Measurements from ENCODE around the gene RAB3D.

RAB3D gene

GRCh38 chr19:11296264-11296663 lies 43.2 kb downstream of the RAB3D start:
- H3K27ac ChIP-seq (ENCODE audit: insufficient read depth in 1 of 2, low read depth in 1 of 2, low read length in 2 of 2, poor library complexity in 1 of 2, severe bottlenecking in 2 of 2): no peak overlapping the region
- 92% methylated on average over 6 of the region's 7 CpGs for WGBS (ENCODE audit: insufficient coverage)
- H3K4me1 ChIP-seq (ENCODE audit: control extremely low read depth in 1 of 4, control insufficient read depth in 4 of 4, insufficient read depth in 4 of 4, low read length in 3 of 4): peaks cover 4 to 36% (median 34%) of the 10 kb centered on the region in 4 experiments
- H3K9me3 ChIP-seq (ENCODE audit: control extremely low read depth in 1 of 5, control insufficient read depth in 4 of 5, insufficient read depth in 2 of 5, low read depth in 1 of 5, low read length in 4 of 5): peaks cover 0 to 2% (median 0%) of the 10 kb centered on the region in 5 experiments
- POLR2A ChIA-PET: interaction anchor here (1.2 to 1.3 kb wide), 2 partner anchors 26 to 29 kb away, joined by 4 to 5 read pairs; no protein-coding TSS in a partner anchor
- CTCF ChIA-PET: interaction anchor here (1.2 to 2.2 kb wide), 10 partner anchors 10 to 150 kb away, joined by 3 to 10 read pairs (median 5); partner anchors contain the start of genes CCDC159, RAB3D and TMEM205
- H3K27me3 ChIP-seq (replicated peaks in 2 of 5; ENCODE audit: control insufficient read depth in 4 of 5, insufficient read depth in 5 of 5, low read length in 4 of 5): peaks cover 0 to 4% (median 0%) of the 10 kb centered on the region in 5 experiments
- DNase-seq: no peak
- no peaks in the 10 kb centered on the region for H3K36me3 ChIP-seq (ENCODE audit: control insufficient read depth in 4 of 4, insufficient read depth in 4 of 4, low read length in 3 of 4)
- no peak overlapping the region for H3K4me3 ChIP-seq (ENCODE audit: control insufficient read depth in 1 of 7, extremely low read depth in 1 of 7, insufficient read depth in 4 of 7, low read depth in 2 of 7, low read length in 6 of 7)

GRCh38 chr19:11295665-11296245 lies 43.7 kb downstream of the RAB3D start, which contains the start of gene TSPAN16:
TSPAN16 (plus strand) TSS chr19:11296160; CDS start chr19:11296298, 138 bp downstream.
- 94% methylated on average over 7 of the region's 8 CpGs for WGBS (ENCODE audit: insufficient coverage)
- Histone ChIP-seq H3K4me3 (ENCODE audit: control insufficient read depth in 1 of 7, extremely low read depth in 1 of 7, insufficient read depth in 4 of 7, low read depth in 2 of 7, low read length in 6 of 7) (no peak within 1 kb of the TSS), H3K27ac (ENCODE audit: insufficient read depth in 1 of 2, low read depth in 1 of 2, low read length in 2 of 2, poor library complexity in 1 of 2, severe bottlenecking in 2 of 2) (no peak within 1 kb of the TSS), H3K4me1 (ENCODE audit: control extremely low read depth in 1 of 4, control insufficient read depth in 4 of 4, insufficient read depth in 4 of 4, low read length in 3 of 4) (peaks cover 4 to 32% (median 30%) of the 10 kb centered on the region in 4 experiments), H3K27me3 (replicated peaks in 2 of 5; ENCODE audit: control insufficient read depth in 4 of 5, insufficient read depth in 5 of 5, low read length in 4 of 5) (peaks cover 0 to 4% (median 0%) of the 10 kb centered on the region in 5 experiments), H3K36me3 (ENCODE audit: control insufficient read depth in 4 of 4, insufficient read depth in 4 of 4, low read length in 3 of 4) (no peaks in the 10 kb centered on the region), H3K9me3 (ENCODE audit: control extremely low read depth in 1 of 5, control insufficient read depth in 4 of 5, insufficient read depth in 2 of 5, low read depth in 1 of 5, low read length in 4 of 5) (peaks cover 0 to 2% (median 0%) of the 10 kb centered on the region in 5 experiments)
- ChIA-PET CTCF (interaction anchor here (0.9 to 2.2 kb wide), 9 partner anchors 15 to 150 kb away, joined by 3 to 10 read pairs (median 5); partner anchors contain the start of genes CCDC159, RAB3D and TMEM205), POLR2A (interaction anchor here (0.8 to 1.3 kb wide), 3 partner anchors 25 to 29 kb away, joined by 3 to 5 read pairs (median 4); no protein-coding TSS in a partner anchor)
- DNase-seq: no peak

GRCh38 chr19:11295180-11295579 lies 44.3 kb downstream of the RAB3D start:
- H3K4me3 ChIP-seq (ENCODE audit: control insufficient read depth in 1 of 7, extremely low read depth in 1 of 7, insufficient read depth in 4 of 7, low read depth in 2 of 7, low read length in 6 of 7): no peak overlapping the region
- no peaks in the 10 kb centered on the region for H3K36me3 ChIP-seq (ENCODE audit: control insufficient read depth in 4 of 4, insufficient read depth in 4 of 4, low read length in 3 of 4)
- H3K27ac ChIP-seq (ENCODE audit: insufficient read depth in 1 of 2, low read depth in 1 of 2, low read length in 2 of 2, poor library complexity in 1 of 2, severe bottlenecking in 2 of 2): no peak overlapping the region
- DNase-seq: no peak
- H3K9me3 ChIP-seq (ENCODE audit: control extremely low read depth in 1 of 5, control insufficient read depth in 4 of 5, insufficient read depth in 2 of 5, low read depth in 1 of 5, low read length in 4 of 5): peaks cover 0 to 1% (median 0%) of the 10 kb centered on the region in 5 experiments
- ChIA-PET CTCF (interaction anchor here (0.9 to 2.2 kb wide), 8 partner anchors 16 to 82 kb away, joined by 3 to 10 read pairs (median 4); partner anchors contain the start of genes CCDC159, RAB3D and TMEM205), POLR2A (interaction anchor here (0.8 to 1.3 kb wide), 2 partner anchors 25 to 30 kb away, joined by 3 to 5 read pairs; no protein-coding TSS in a partner anchor)
- H3K4me1 ChIP-seq (ENCODE audit: control extremely low read depth in 1 of 4, control insufficient read depth in 4 of 4, insufficient read depth in 4 of 4, low read length in 3 of 4): peaks cover 4 to 26% (median 24%) of the 10 kb centered on the region in 4 experiments
- H3K27me3 ChIP-seq (replicated peaks in 2 of 5; ENCODE audit: control insufficient read depth in 4 of 5, insufficient read depth in 5 of 5, low read length in 4 of 5): peaks cover 0 to 4% (median 0%) of the 10 kb centered on the region in 5 experiments
- 100% methylated on average over 1 of the region's 4 CpGs for WGBS (ENCODE audit: insufficient coverage)

- WGBS (ENCODE audit: insufficient coverage): 4% methylated on average over 35 of the region's 41 CpGs
- Histone ChIP-seq H3K36me3 (ENCODE audit: control insufficient read depth in 4 of 4, insufficient read depth in 4 of 4, low read length in 3 of 4) (no peaks in the 10 kb centered on the region), H3K9me3 (ENCODE audit: control extremely low read depth in 1 of 5, control insufficient read depth in 4 of 5, insufficient read depth in 2 of 5, low read depth in 1 of 5, low read length in 4 of 5) (no peaks in the 10 kb centered on the region), H3K4me3 (ENCODE audit: control insufficient read depth in 1 of 7, extremely low read depth in 1 of 7, insufficient read depth in 4 of 7, low read depth in 2 of 7, low read length in 6 of 7) (peak overlapping the region in 5 of 7 experiments; percentile 3 to 76 (median 53)), H3K27ac (ENCODE audit: insufficient read depth in 1 of 2, low read depth in 1 of 2, low read length in 2 of 2, poor library complexity in 1 of 2, severe bottlenecking in 2 of 2) (no peak overlapping the region), H3K27me3 (replicated peaks in 2 of 5; ENCODE audit: control insufficient read depth in 4 of 5, insufficient read depth in 5 of 5, low read length in 4 of 5) (peaks cover 0 to 4% (median 0%) of the 10 kb centered on the region in 5 experiments), H3K4me1 (ENCODE audit: control extremely low read depth in 1 of 4, control insufficient read depth in 4 of 4, insufficient read depth in 4 of 4, low read length in 3 of 4) (peaks cover 2 to 23% (median 22%) of the 10 kb centered on the region in 4 experiments)
- peak; percentile 89 to 91 (median 90) for DNase-seq
- CTCF ChIA-PET: interaction anchor here (0.6 to 1.5 kb wide), 18 partner anchors 11 to 189 kb away, joined by 3 to 8 read pairs (median 3); partner anchors contain the start of genes CCDC159, SWSAP1 and TMEM205
- POLR2A ChIA-PET: interaction anchor here (0.7 to 0.8 kb wide), 2 partner anchors 9 to 28 kb away, joined by 5 to 10 read pairs; no protein-coding TSS in a partner anchor
Observed at GRCh38 chr19:11293433-11294389, 45.7 kb downstream of the RAB3D start.

GRCh38 chr19:11291991-11292390 lies 47.5 kb downstream of the RAB3D start:
- CTCF ChIA-PET: interaction anchor here (0.7 to 4.0 kb wide), 4 partner anchors 11 to 89 kb away, joined by 3 to 18 read pairs (median 4); no protein-coding TSS in a partner anchor
- no peak for DNase-seq
- Histone ChIP-seq H3K36me3 (ENCODE audit: control insufficient read depth in 4 of 4, insufficient read depth in 4 of 4, low read length in 3 of 4) (no peaks in the 10 kb centered on the region), H3K27ac (ENCODE audit: insufficient read depth in 1 of 2, low read depth in 1 of 2, low read length in 2 of 2, poor library complexity in 1 of 2, severe bottlenecking in 2 of 2) (no peak overlapping the region), H3K27me3 (replicated peaks in 2 of 5; ENCODE audit: control insufficient read depth in 4 of 5, insufficient read depth in 5 of 5, low read length in 4 of 5) (peaks cover 0 to 6% (median 0%) of the 10 kb centered on the region in 5 experiments), H3K9me3 (ENCODE audit: control extremely low read depth in 1 of 5, control insufficient read depth in 4 of 5, insufficient read depth in 2 of 5, low read depth in 1 of 5, low read length in 4 of 5) (no peaks in the 10 kb centered on the region), H3K4me3 (ENCODE audit: control insufficient read depth in 1 of 7, extremely low read depth in 1 of 7, insufficient read depth in 4 of 7, low read depth in 2 of 7, low read length in 6 of 7) (no peak overlapping the region), H3K4me1 (ENCODE audit: control extremely low read depth in 1 of 4, control insufficient read depth in 4 of 4, insufficient read depth in 4 of 4, low read length in 3 of 4) (peaks cover 2 to 23% (median 21%) of the 10 kb centered on the region in 4 experiments)
- POLR2A ChIA-PET: no interaction called here
- no CpG with 5 or more reads among the region's 1 CpG for WGBS (ENCODE audit: insufficient coverage)

- DNase-seq: no peak
- WGBS (ENCODE audit: insufficient coverage): 100% methylated on average over 3 of the region's 7 CpGs
- POLR2A ChIA-PET: no interaction called here
- CTCF ChIA-PET: interaction anchor here (0.7 to 4.0 kb wide), 6 partner anchors 31 to 191 kb away, joined by 3 to 18 read pairs (median 6); no protein-coding TSS in a partner anchor
- peaks cover 2 to 23% (median 23%) of the 10 kb centered on the region in 4 experiments for H3K4me1 ChIP-seq (ENCODE audit: control extremely low read depth in 1 of 4, control insufficient read depth in 4 of 4, insufficient read depth in 4 of 4, low read length in 3 of 4)
- peaks cover 0 to 8% (median 0%) of the 10 kb centered on the region in 5 experiments for H3K27me3 ChIP-seq (replicated peaks in 2 of 5; ENCODE audit: control insufficient read depth in 4 of 5, insufficient read depth in 5 of 5, low read length in 4 of 5)
- H3K4me3 ChIP-seq (ENCODE audit: control insufficient read depth in 1 of 7, extremely low read depth in 1 of 7, insufficient read depth in 4 of 7, low read depth in 2 of 7, low read length in 6 of 7): no peak overlapping the region
- no peaks in the 10 kb centered on the region for H3K9me3 ChIP-seq (ENCODE audit: control extremely low read depth in 1 of 5, control insufficient read depth in 4 of 5, insufficient read depth in 2 of 5, low read depth in 1 of 5, low read length in 4 of 5)
- H3K36me3 ChIP-seq (ENCODE audit: control insufficient read depth in 4 of 4, insufficient read depth in 4 of 4, low read length in 3 of 4): no peaks in the 10 kb centered on the region
- no peak overlapping the region for H3K27ac ChIP-seq (ENCODE audit: insufficient read depth in 1 of 2, low read depth in 1 of 2, low read length in 2 of 2, poor library complexity in 1 of 2, severe bottlenecking in 2 of 2)
Observed at GRCh38 chr19:11291415-11291814, 48.0 kb downstream of the RAB3D start.
